ENCODE measurements around the gene CYP19A1.

CYP19A1 gene

GRCh38 chr15:51251556-51251955 is 86.8 kb downstream of the CYP19A1 start:
- H3K27ac ChIP-seq, result no peak overlapping the region
- no peaks in the 10 kb centered on the region for H3K9me3 ChIP-seq
- peaks cover 13% of the 10 kb centered on the region for H3K27me3 ChIP-seq
- peaks cover 15 to 19% of the 10 kb centered on the region in 2 experiments for H3K4me1 ChIP-seq (ENCODE audit: control insufficient read depth in 1 of 2, insufficient read depth in 1 of 2, low read depth in 1 of 2, low read length in 1 of 2)
- no peaks in the 10 kb centered on the region for H3K36me3 ChIP-seq
- no peak for TF ChIP-seq CTCF (IDR thresholded peaks at IDR 0.05)
- H3K4me3 ChIP-seq (ENCODE audit: low read depth in 1 of 2, low read length in 1 of 2), result no peak overlapping the region

GRCh38 chr15:51250217-51251011 is 88.0 kb downstream of the CYP19A1 start:
- peaks cover 15 to 19% of the 10 kb centered on the region in 2 experiments for H3K4me1 ChIP-seq (ENCODE audit: control insufficient read depth in 1 of 2, insufficient read depth in 1 of 2, low read depth in 1 of 2, low read length in 1 of 2)
- no peak for TF ChIP-seq CTCF (IDR thresholded peaks at IDR 0.05)
- no peaks in the 10 kb centered on the region for H3K9me3 ChIP-seq

GRCh38 chr15:51245628-51246027 is 92.8 kb downstream of the CYP19A1 start:
- H3K9me3 ChIP-seq, result no peaks in the 10 kb centered on the region
- no peak overlapping the region for H3K27ac ChIP-seq
- no peaks in the 10 kb centered on the region for H3K36me3 ChIP-seq
- TF ChIP-seq CTCF (IDR thresholded peaks at IDR 0.05), result no peak
- no peak overlapping the region for H3K4me3 ChIP-seq (ENCODE audit: low read depth in 1 of 2, low read length in 1 of 2)
- peaks cover 0 to 3% of the 10 kb centered on the region in 2 experiments for H3K4me1 ChIP-seq (ENCODE audit: control insufficient read depth in 1 of 2, insufficient read depth in 1 of 2, low read depth in 1 of 2, low read length in 1 of 2)
- H3K27me3 ChIP-seq, result peaks cover 26% of the 10 kb centered on the region

More at GRCh38 chr15:51250217-51251011, 88.0 kb downstream of the CYP19A1 start:
- Histone ChIP-seq H3K27me3 (peaks cover 13% of the 10 kb centered on the region), H3K36me3 (no peaks in the 10 kb centered on the region), H3K4me3 (ENCODE audit: low read depth in 1 of 2, low read length in 1 of 2) (no peak overlapping the region), H3K27ac (no peak overlapping the region)

- TF ChIP-seq CTCF (IDR thresholded peaks at IDR 0.05), result no peak
- peaks cover 0 to 3% of the 10 kb centered on the region in 2 experiments for H3K4me1 ChIP-seq (ENCODE audit: control insufficient read depth in 1 of 2, insufficient read depth in 1 of 2, low read depth in 1 of 2, low read length in 1 of 2)
- no peak overlapping the region for H3K27ac ChIP-seq
- H3K4me3 ChIP-seq (ENCODE audit: low read depth in 1 of 2, low read length in 1 of 2), result no peak overlapping the region
- H3K36me3 ChIP-seq, result no peaks in the 10 kb centered on the region
- H3K27me3 ChIP-seq, result peaks cover 28% of the 10 kb centered on the region
- H3K9me3 ChIP-seq, result no peaks in the 10 kb centered on the region
Observed at GRCh38 chr15:51244423-51244869, 94.0 kb downstream of the CYP19A1 start.

GRCh38 chr15:51243774-51244173 is 94.6 kb downstream of the CYP19A1 start:
- H3K4me3 ChIP-seq (ENCODE audit: low read depth in 1 of 2, low read length in 1 of 2), result no peak overlapping the region
- H3K27me3 ChIP-seq, result peaks cover 30% of the 10 kb centered on the region
- no peaks in the 10 kb centered on the region for H3K9me3 ChIP-seq
- no peak for TF ChIP-seq CTCF (IDR thresholded peaks at IDR 0.05)
- no peaks in the 10 kb centered on the region for H3K36me3 ChIP-seq
- no peak overlapping the region for H3K27ac ChIP-seq
- peaks cover 0 to 3% of the 10 kb centered on the region in 2 experiments for H3K4me1 ChIP-seq (ENCODE audit: control insufficient read depth in 1 of 2, insufficient read depth in 1 of 2, low read depth in 1 of 2, low read length in 1 of 2)

Measured in neutrophil (primary cell).